K562 (cell line): ENCODE data around the gene BBS5. TPM values are rescaled to one million over a fixed set of nuclear protein-coding genes. Genes with fewer than 3 reads are reported as not detected.
A peak's percentile ranks its signal among the peaks of the same experiment; 100 is the strongest.

Source experiments
- ATAC-seq: fragments of 200-7000 bp; cut with Tn5 transposase; 3 replicates; pipeline ENCODE4 v1.9.1; 2020; ENCODE audit warnings: moderate library complexity
- BruUV-seq: library from RNA; stranded (reverse); fragments of 400-500 nt; replicated peaks from 2 replicates; lab custom pipeline; 2021; lab: Mats Ljungman, UMichigan
- CTCF ChIA-PET: fragments of 300-600 bp; formaldehyde crosslinking; extraction: SDS; loops from one replicate; lab custom pipeline; 2021; ENCODE audit warnings: low intra/inter-chr PET ratio; lab: Yijun Ruan, JAX
- POLR2A ChIA-PET: fragments of 300-600, 350-650 bp; sonication (Branson Sonifier 250); formaldehyde crosslinking; extraction: SDS; loops from one replicate; lab custom pipeline; 2021; ENCODE audit warnings: antibody characterized with exemption, inconsistent platforms; lab: Yijun Ruan, JAX
- DNase-seq, 4 experiments: peaks; one replicate each; pipeline versions ENCODE4 v3.0.0 to v3.0.0-alpha.2; 2011 to 2018; ENCODE audit warnings: low spot score in 3 of 4, mixed read lengths in 3 of 4; ENCODE audit errors: extremely low read depth in 1 of 4
- FAIRE-seq: peaks from 2 replicates; lab custom pipeline; 2011; peaks lifted over from hg19 to GRCh38; lab: Jason Lieb, UNC
- H2AFZ ChIP-seq: 2 replicates; pipeline ENCODE4 v1.6.0; 2011; ENCODE audit warnings: low read depth, low read length, control low read depth, inconsistent platforms
- H3K27ac ChIP-seq: fragments of 200-600 bp; 3 replicates; pipeline ENCODE4 v1.8.0; 2011; ENCODE audit warnings: low read depth, mild to moderate bottlenecking, control low read depth, inconsistent platforms, low read length, moderate library complexity, mixed read lengths; ENCODE audit errors: extremely low read depth
- H3K27me3 ChIP-seq, 2 experiments: fragments of 300-600 bp in 1 of 2; 2 replicates in 1 of 2; 3 replicates in 1 of 2; pipeline versions ENCODE4 v1.6.0 to v1.8.0; 2011; ENCODE audit warnings: inconsistent platforms in 2 of 2, low read length in 2 of 2, mild to moderate bottlenecking in 1 of 2, mixed read lengths in 1 of 2, moderate library complexity in 1 of 2; ENCODE audit not compliant: control insufficient read depth in 2 of 2, insufficient read depth in 2 of 2
- H3K36me3 ChIP-seq: fragments of 300-600 bp; 3 replicates; pipeline ENCODE4 v1.8.0; 2011; ENCODE audit warnings: mild to moderate bottlenecking, low read length, inconsistent platforms; ENCODE audit not compliant: control insufficient read depth, insufficient read depth
- H3K4me1 ChIP-seq, 2 experiments: fragments of 200-600 bp in 1 of 2; replicated peaks in 1 of 2; 2 replicates in 1 of 2; 3 replicates in 1 of 2; pipeline versions ENCODE4 v1.5.1 to v1.8.0; 2011; ENCODE audit warnings: inconsistent platforms in 2 of 2, low read length in 2 of 2, mild to moderate bottlenecking in 1 of 2, mixed read lengths in 1 of 2, moderate library complexity in 1 of 2; ENCODE audit not compliant: control insufficient read depth in 2 of 2, insufficient read depth in 2 of 2
- H3K4me2 ChIP-seq: 2 replicates; pipeline ENCODE4 v1.6.1; 2011; ENCODE audit warnings: low read length, control low read depth, inconsistent platforms, mixed read lengths; ENCODE audit not compliant: insufficient read depth
- H3K4me3 ChIP-seq: fragments of 200-600 bp; sonication (generic), shearing (Covaris generic); 2 replicates; pipeline ENCODE4 v1.5.1; 2016; ENCODE audit warnings: control low read depth, inconsistent platforms
- H3K79me2 ChIP-seq: fragments of 200-600 bp; 3 replicates; pipeline ENCODE4 v1.8.0; 2011; ENCODE audit warnings: low read length, inconsistent platforms; ENCODE audit not compliant: control insufficient read depth, insufficient read depth
- H3K9ac ChIP-seq, 2 experiments: 2 replicates each; pipeline versions ENCODE4 v1.6.0 to v1.6.1; 2011; ENCODE audit warnings: low read depth in 2 of 2, low read length in 2 of 2, control low read depth in 1 of 2, inconsistent platforms in 1 of 2, mild to moderate bottlenecking in 1 of 2, mixed read lengths in 1 of 2; ENCODE audit not compliant: insufficient read depth in 1 of 2
- H3K9me1 ChIP-seq: one replicate; pipeline ENCODE4 v1.6.0; 2011; ENCODE audit warnings: inconsistent platforms, mild to moderate bottlenecking, low read length, moderate library complexity; ENCODE audit not compliant: control insufficient read depth, insufficient read depth
- H3K9me3 ChIP-seq: replicated peaks from 2 replicates; pipeline ENCODE4 v1.5.1; 2011; ENCODE audit warnings: low read depth, low read length, inconsistent platforms; ENCODE audit not compliant: control insufficient read depth, insufficient read depth
- H4K20me1 ChIP-seq: replicated peaks from 2 replicates; pipeline ENCODE4 v1.6.1; 2011; ENCODE audit warnings: low read length, inconsistent platforms, mixed read lengths; ENCODE audit not compliant: control insufficient read depth, insufficient read depth
- CBFA2T2 ChIP-seq: fragments of 450-650 bp; conservative IDR thresholded peaks from 2 replicates; pipeline ENCODE4 v1.6.1; 2017; ENCODE audit warnings: mild to moderate bottlenecking
- RAD51 ChIP-seq: fragments of 450-650 bp; IDR thresholded peaks from 2 replicates; pipeline ENCODE4 v1.7.1; 2016; ENCODE audit warnings: low read depth, mild to moderate bottlenecking, borderline replicate concordance
- TOE1 ChIP-seq, 2 experiments: fragments of 450-650 bp in 1 of 2; sonication (generic) in 1 of 2; formaldehyde crosslinking in 1 of 2; IDR thresholded peaks; 2 replicates each; pipeline versions ENCODE4 v1.7.1 to v1.8.0; 2016 to 2022; ENCODE audit warnings: borderline replicate concordance in 2 of 2, mild to moderate bottlenecking in 2 of 2, antibody characterized with exemption in 1 of 2, inconsistent platforms in 1 of 2, low read depth in 1 of 2, missing genetic modification reagents in 1 of 2, moderate library complexity in 1 of 2
- WGBS: fragments of 100-300 bp; shearing (Covaris generic); methylation state at CpG from one replicate; pipeline ENCODE4 v1.1.6; 2016; ENCODE audit warnings: low coverage, mixed read lengths; ENCODE audit not compliant: insufficient coverage; ENCODE audit errors: missing lambda C conversion rate; 5-methylcytosine and 5-hydroxymethylcytosine counted together
- in situ Hi-C: fragments of 300-500 bp; cut with MboI; formaldehyde crosslinking; loops from 4 replicates; pipeline ENCODE4 v1.15.0; 2018; ENCODE audit warnings: inconsistent platforms, mixed read lengths
- intact Hi-C: fragments of 100-400 bp; cut with micrococcal nuclease; formaldehyde crosslinking; loops from 2 replicates; pipeline ENCODE4 v1.14.2; 2022
- polyA plus RNA-seq, 8 experiments: library from polyadenylated mRNA; depleted of rRNA in 4 of 8; stranded (reverse) in 5 of 8; unstranded in 3 of 8; fragments of >200 nt; fragmentation: Nextera tagmentation in 2 of 8; fragmentation: Illumina TruSeq in 1 of 8; extraction: Ambion mirVana in 2 of 8; extraction: Trizol in 1 of 8; gene quantifications; 2 replicates each; pipeline versions ENCODE4 v1.2.1 to v1.2.3, GENCODE V29; 2011 to 2014; ENCODE audit warnings: inconsistent platforms in 1 of 8, missing spikeins in 1 of 8
- total RNA-seq, 7 experiments: library from RNA; depleted of rRNA in 6 of 7; stranded (reverse); fragments of >200 nt in 6 of 7; fragmentation: Illumina TruSeq in 2 of 7; extraction: Trizol in 2 of 7; gene quantifications; 2 replicates each; pipeline versions ENCODE4 v1.2.1 to v1.2.3, GENCODE V29; 2011 to 2021; ENCODE audit warnings: low replicate concordance in 1 of 7
- TF ChIP-seq, protein P1 (sequence below): fragments of 450-650 bp; formaldehyde crosslinking; IDR thresholded peaks from 2 replicates; pipeline ENCODE4 v1.4.0; 2020; ENCODE audit warnings: mild to moderate bottlenecking, mixed read lengths
- TF ChIP-seq, protein P2 (sequence below): sonication (generic); formaldehyde crosslinking; IDR thresholded peaks from 2 replicates; pipeline ENCODE4 v1.5.0; 2020; ENCODE audit warnings: missing genetic modification reagents
- TF ChIP-seq, protein P3 (sequence below): fragments of 250-450 bp; sonication (Bioruptor Pico); IDR thresholded peaks from 2 replicates; pipeline ENCODE4 v1.4.0; 2020; ENCODE audit warnings: mild to moderate bottlenecking
- TF ChIP-seq, protein P4 (sequence below): fragments of 250-450 bp; sonication (Bioruptor Pico); IDR thresholded peaks from 2 replicates; pipeline ENCODE4 v1.5.0; 2021
- TF ChIP-seq, protein P5 (sequence below): sonication (generic); formaldehyde crosslinking; IDR thresholded peaks from 2 replicates; pipeline ENCODE4 v1.8.1; 2022; ENCODE audit warnings: missing genetic modification reagents

BBS5 gene
- total and polyA plus RNA-seq, 9 of the 15 experiments (the other 6 are each of a cell fraction or from before 2014, with no cell fraction given): 0.48 to 6.9 (median 4.3) TPM

DNA sequence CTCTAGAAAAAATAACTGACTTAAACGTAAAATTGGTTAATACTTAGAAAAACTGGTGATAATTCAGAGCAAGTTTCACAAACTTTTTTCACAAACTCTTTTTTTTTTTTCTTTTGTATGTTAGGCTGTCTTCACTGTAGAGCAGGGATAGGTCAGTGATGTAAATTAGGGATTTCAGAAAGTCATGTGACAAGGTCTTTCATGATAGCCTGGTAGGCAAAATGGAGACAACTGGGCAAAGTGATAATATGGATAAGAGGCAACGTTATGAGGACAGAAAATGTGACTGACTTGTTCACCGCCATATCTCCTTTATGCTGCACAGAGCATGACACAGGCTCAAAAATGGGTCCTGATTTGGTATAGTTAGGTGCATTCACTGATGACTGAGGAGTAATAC lies 39.4 kb upstream of the BBS5 start:
- Histone ChIP-seq H3K4me3 (no peak overlapping the region), H3K4me1 (peaks cover 0 to 9% of the 10 kb centered on the region in 2 experiments; a peak in 2 of 5 replicates), H3K27me3 (peaks cover 0 to 11% of the 10 kb centered on the region in 2 experiments; a peak in 3 of 5 replicates), H3K27ac (no peak overlapping the region), H3K9me3 (no peaks in the 10 kb centered on the region), H2AFZ (no peak overlapping the region; the same call in 1 of the 2 replicates), H3K4me2 (no peak overlapping the region), H3K9me1 (no peaks in the 10 kb centered on the region), H3K9ac (no peak overlapping the region), H3K79me2 (no peaks in the 10 kb centered on the region), H4K20me1 (no peaks in the 10 kb centered on the region), H3K36me3 (no peaks in the 10 kb centered on the region)
- WGBS: 8% methylated on average over 3 of the region's 3 CpGs
- peak; percentile 57; the same call in 2 of the 3 replicates for ATAC-seq
- intact Hi-C loops: no loop called here
- no peak for FAIRE-seq
- ChIA-PET CTCF (no interaction called here), POLR2A (interaction anchor here (0.8 kb wide), 1 partner anchor 9 kb away, joined by 3 read pairs; no protein-coding TSS in a partner anchor)
- TF ChIP-seq, protein P1, sequence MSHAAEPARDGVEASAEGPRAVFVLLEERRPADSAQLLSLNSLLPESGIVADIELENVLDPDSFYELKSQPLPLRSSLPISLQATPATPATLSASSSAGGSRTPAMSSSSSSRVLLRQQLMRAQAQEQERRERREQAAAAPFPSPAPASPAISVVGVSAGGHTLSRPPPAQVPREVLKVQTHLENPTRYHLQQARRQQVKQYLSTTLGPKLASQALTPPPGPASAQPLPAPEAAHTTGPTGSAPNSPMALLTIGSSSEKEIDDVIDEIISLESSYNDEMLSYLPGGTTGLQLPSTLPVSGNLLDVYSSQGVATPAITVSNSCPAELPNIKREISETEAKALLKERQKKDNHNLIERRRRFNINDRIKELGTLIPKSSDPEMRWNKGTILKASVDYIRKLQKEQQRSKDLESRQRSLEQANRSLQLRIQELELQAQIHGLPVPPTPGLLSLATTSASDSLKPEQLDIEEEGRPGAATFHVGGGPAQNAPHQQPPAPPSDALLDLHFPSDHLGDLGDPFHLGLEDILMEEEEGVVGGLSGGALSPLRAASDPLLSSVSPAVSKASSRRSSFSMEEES (CRISPR knock-in tag): peak; percentile 90
- TF ChIP-seq, protein P2, sequence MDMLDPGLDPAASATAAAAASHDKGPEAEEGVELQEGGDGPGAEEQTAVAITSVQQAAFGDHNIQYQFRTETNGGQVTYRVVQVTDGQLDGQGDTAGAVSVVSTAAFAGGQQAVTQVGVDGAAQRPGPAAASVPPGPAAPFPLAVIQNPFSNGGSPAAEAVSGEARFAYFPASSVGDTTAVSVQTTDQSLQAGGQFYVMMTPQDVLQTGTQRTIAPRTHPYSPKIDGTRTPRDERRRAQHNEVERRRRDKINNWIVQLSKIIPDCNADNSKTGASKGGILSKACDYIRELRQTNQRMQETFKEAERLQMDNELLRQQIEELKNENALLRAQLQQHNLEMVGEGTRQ (CRISPR knock-in tag): peak; percentile 10; the same call in 1 of the 2 replicates
- TF ChIP-seq TOE1 (IDR thresholded peaks at IDR 0.05; ENCODE audit: borderline replicate concordance): peak; percentile 43; the same call in 1 of the 2 replicates
- no peak for TF ChIP-seq TOE1 (CRISPR knock-in tag; IDR thresholded peaks at IDR 0.05; ENCODE audit: borderline replicate concordance, low read depth)
- TF ChIP-seq RAD51: peak; percentile 22; the same call in 1 of the 2 replicates
- TF ChIP-seq, protein P3, sequence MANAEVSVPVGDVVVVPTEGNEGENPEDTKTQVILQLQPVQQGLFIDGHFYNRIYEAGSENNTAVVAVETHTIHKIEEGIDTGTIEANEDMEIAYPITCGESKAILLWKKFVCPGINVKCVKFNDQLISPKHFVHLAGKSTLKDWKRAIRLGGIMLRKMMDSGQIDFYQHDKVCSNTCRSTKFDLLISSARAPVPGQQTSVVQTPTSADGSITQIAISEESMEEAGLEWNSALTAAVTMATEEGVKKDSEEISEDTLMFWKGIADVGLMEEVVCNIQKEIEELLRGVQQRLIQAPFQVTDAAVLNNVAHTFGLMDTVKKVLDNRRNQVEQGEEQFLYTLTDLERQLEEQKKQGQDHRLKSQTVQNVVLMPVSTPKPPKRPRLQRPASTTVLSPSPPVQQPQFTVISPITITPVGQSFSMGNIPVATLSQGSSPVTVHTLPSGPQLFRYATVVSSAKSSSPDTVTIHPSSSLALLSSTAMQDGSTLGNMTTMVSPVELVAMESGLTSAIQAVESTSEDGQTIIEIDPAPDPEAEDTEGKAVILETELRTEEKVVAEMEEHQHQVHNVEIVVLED: peak; percentile 24; the same call in 1 of the 2 replicates
- TF ChIP-seq, protein P4, sequence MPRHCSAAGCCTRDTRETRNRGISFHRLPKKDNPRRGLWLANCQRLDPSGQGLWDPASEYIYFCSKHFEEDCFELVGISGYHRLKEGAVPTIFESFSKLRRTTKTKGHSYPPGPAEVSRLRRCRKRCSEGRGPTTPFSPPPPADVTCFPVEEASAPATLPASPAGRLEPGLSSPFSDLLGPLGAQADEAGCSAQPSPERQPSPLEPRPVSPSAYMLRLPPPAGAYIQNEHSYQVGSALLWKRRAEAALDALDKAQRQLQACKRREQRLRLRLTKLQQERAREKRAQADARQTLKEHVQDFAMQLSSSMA (CRISPR knock-in tag): no peak
- TF ChIP-seq, protein P5, sequence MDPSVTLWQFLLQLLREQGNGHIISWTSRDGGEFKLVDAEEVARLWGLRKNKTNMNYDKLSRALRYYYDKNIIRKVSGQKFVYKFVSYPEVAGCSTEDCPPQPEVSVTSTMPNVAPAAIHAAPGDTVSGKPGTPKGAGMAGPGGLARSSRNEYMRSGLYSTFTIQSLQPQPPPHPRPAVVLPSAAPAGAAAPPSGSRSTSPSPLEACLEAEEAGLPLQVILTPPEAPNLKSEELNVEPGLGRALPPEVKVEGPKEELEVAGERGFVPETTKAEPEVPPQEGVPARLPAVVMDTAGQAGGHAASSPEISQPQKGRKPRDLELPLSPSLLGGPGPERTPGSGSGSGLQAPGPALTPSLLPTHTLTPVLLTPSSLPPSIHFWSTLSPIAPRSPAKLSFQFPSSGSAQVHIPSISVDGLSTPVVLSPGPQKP (CRISPR knock-in tag): no peak
- peak; percentile 16; the same call in 1 of the 2 replicates for TF ChIP-seq CBFA2T2
- no peak for DNase-seq
- in situ Hi-C loops: no loop called here
- BruUV-seq: no TSS peak
